Activated effector memory CD4-positive, alpha-beta T cell treated with Interleukin-2 at 50 U/mL for 16 hours (primary cell): Measurements from ENCODE around the gene DAB2IP.

ENCODE experiments used
- DNase-seq: peaks from one replicate; pipeline ENCODE4 v3.0.0-alpha.2; 2020

Gene DAB2IP

GRCh38 chr9:121645853-121646807 lies 5.3 kb upstream of the DAB2IP start:
- no peak for DNase-seq

GRCh38 chr9:121646992-121647391 lies 4.4 kb upstream of the DAB2IP start:
- no peak for DNase-seq

- no peak for DNase-seq
Observed at GRCh38 chr9:121648172-121648571, 3.3 kb upstream of the DAB2IP start.

- DNase-seq, result no peak
Observed at GRCh38 chr9:121648799-121649198, 2.6 kb upstream of the DAB2IP start.

GRCh38 chr9:121649476-121650216 lies 1.8 kb upstream of the DAB2IP start:
- DNase-seq, result no peak

DNA sequence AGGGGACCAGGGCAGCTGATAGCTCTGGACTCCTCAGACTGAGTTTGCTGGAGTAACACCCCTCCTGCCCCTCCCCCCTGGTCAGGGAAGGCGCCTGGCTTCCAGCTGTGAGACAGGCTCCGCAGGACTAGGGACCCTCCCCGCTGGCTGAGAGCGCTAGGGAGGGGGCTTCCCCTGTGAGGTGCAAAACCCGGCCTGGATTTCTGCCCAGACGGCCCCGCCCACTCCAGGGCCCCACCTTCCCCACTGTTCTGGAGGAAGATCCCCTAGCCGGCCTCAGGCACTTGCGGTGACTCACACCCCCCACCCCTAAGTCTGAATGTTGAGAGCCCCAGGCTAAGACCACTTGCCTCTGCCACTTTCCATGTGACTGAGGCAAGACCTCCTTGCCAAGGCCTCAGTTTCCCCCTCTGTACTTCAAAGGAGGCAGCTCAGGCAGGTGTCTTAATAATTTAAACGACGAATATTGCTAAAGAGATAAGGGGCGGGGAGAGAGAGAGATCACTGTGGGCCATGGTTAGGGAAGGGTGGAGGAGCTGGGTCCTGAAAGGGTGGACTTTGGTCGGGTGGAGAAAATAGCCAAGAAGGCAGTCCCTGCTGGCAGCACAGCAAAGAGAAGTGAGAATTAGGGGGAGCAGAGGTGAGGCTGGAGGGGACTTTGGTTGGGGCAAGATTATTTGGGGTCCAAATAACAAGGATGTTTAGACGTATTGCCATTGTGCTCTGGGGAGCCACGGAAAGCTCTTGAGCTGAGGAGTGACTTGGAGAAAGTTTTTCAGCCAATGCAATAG lies 1.0 kb upstream of the DAB2IP start:
- DNase-seq, result no peak

DNA sequence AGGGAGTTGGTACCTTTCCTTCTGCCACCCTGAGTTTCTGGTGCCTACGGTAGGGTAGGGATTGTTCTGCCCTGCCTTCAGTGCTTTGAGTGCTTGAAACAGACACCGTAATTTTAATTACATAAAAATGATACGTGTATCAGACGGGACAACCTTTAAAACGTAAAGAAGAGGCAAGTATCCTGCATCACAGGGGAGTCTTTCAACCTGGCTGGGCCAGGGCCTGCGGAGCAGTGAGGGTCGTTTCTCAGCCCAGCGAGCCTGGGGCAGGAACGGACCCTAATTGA lies 483 bp upstream of the DAB2IP start:
- no peak for DNase-seq

- DNase-seq, result no peak
Observed at GRCh38 chr9:121652021-121652837, 795 bp downstream of the DAB2IP start.

DNA sequence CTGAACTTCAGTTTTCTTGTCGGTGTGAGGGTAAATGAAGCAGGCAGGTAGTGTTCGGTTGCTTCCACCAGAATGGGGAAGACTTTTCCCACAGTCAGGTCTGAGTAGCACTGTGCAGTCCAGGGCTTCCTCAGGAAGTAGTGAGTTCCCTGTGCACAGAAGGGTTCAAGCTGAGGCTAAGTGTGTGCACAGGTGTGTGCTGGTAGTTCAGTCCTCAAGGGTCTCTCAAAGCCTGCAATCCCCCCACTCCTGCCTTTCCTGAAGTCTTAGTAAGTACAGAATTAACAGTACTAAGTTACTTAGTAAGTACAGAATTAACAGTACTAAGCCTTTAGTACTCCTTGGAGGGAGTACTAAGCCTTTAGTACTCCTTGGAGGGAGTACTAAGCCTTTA lies 1.4 kb downstream of the DAB2IP start:
- DNase-seq, result no peak

GRCh38 chr9:121654499-121655140 lies 3.2 kb downstream of the DAB2IP start:
- DNase-seq, result no peak

DNA sequence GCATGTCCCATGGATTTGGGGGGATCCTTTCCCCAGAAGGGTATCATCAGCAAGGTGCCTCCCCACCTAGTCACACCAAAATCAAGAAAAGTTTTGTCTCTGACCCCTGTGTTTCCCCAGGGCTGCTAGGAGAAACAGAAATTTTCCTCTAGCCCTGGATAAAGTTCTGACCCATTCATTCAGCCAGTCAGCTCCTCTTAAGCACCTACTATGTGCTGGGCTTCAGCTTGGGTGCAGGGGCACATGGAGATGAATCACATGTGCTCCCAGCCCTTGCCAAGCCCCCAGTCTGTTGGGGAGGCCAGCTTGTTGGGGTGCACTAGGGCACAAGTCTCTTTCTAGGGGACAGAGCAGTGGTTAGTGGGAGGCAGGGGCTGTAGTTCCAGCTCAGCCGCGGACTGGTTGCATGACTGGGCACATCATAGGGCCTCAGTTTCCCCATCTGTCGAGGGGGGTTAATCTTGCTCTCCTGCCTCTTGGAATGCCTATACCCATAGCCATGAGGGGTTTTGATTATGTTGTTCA lies 3.9 kb downstream of the DAB2IP start:
- no peak for DNase-seq

GRCh38 chr9:121656941-121657470 lies 5.6 kb downstream of the DAB2IP start:
- no peak for DNase-seq

DNA sequence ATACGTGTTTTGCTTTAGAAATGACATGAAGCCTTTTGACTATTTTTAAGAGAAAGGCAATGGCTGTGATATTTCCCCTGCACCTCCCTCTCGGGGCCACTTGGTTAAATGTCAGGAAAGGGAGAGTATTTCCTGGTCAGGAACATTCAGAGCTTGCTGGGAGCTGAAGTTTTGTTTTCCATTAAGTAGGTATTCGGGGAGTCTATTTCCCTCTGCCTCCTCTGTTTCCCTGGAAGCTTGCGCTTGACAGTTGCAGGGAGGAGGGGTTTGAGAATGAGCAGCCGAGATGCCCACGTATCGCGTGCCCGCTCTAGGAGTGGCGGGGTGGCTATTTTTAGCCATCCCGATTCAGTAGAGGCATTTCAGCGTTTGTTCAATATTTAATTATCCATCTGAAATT lies 6.7 kb downstream of the DAB2IP start:
- DNase-seq, result no peak

DNA sequence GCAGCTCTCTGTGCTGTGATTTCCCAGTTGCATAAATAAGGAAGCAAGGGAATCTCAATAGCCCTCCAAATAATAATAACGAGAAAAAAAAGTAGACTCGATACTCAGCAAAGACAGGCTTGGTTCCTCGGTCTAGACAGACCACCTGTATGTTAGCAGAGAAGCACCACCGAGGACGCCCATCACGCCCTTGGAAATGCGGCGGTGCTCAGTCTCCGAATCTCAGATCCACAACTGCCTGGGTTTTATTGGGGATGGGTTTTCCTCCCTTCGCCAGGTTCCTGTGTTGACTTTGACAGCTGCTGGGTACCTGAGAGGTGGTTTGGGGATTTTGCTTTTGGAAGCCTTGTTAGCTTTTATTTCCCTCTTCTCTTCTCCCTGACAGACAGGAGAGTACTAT lies 7.2 kb downstream of the DAB2IP start:
- DNase-seq, result no peak

- DNase-seq, result no peak
Observed at GRCh38 chr9:121660367-121660766, 8.9 kb downstream of the DAB2IP start.

DNA sequence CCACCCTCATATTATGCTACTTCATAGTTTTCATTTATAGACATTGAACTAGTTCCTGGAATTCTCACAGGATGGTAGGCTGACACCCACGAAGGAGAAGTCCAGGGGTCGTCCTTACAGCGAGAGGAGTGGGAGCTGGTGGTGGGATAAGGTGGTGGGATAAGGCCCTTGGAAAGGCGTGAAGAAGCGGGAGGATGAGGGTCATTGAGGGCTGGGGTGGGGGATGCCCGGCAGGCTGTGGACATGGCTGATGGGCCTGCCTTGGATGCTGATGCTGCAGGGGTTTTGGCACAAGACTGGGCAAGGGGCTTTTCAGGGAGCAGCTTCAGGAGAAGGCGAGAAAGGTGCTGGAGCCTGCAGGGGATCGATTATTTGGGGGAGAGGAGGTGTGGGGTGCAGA lies 9.4 kb downstream of the DAB2IP start:
- no peak for DNase-seq

- DNase-seq, result no peak
Observed at GRCh38 chr9:121661328-121661727, 9.9 kb downstream of the DAB2IP start.

GRCh38 chr9:121662359-121662758 lies 10.9 kb downstream of the DAB2IP start:
- DNase-seq, result no peak

DNA sequence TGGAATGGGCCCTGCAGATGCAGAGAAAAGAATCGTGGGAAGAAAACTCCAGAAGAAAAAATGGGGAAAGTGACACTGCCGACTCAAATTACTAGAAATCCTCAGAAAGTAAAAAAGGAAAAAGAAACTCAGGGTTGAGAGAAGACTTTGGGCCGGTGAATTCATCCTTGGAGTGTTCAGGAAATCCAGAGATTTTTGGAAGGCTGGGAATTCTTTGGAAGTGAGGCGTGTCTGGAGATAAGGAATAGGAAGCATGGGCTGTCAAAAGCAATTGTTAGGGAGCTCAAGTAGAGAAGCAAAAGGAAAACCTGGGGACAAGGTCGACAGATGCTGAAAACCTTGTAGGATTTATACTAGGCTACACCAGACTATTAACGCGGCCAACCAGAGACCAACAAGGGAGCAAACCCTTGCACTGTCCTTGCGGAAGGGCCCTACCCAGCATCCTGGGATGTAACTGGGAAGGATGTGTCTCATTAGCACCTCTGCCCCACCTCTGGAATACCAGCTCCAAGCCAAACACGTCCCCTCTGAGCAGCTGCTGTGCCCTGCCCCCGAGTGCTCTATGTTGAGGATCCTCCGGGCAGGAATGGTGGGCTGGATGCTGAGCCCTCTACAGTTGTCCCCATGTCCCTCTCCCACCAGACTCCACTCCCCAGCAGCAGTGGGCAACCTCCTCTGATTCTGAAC lies 11.6 kb downstream of the DAB2IP start:
- no peak for DNase-seq

DNA sequence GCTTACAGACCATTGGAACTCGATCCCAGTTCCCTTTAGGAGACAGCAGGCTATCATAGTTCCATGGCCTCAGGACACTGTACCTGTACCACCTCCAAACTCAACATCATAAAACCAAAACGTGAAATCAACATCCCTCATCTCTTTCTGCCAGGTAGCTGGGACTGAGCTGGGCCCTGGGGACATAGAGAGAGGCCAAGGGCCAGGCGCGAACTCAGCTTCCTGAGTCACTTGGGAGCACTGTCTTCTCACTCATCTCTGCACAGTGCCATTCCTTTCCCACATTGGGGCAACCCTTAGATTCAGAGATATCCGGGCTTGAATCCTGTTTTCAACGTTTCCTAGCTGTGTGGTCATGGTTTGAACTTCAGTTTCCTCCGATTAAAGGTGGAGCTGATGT lies 12.2 kb downstream of the DAB2IP start:
- DNase-seq, result no peak

DNA sequence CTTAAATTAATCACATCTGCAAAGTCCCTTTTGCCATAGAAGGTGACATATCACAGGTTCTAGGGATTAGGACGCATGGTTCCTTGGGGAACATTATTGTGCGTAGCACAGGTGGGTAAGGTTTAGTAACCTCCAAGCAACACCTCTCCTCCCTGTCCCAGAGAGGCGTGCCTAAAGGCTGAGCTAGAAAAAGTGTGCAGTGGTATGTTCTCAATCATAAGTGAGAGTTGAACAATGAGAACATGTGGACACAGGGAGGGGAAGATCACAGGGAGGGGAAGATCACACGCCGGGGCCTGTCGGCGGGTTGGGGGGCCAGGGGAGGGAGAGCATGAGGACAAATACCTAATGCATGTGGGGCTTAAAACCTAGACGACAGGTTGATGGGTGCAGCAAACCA lies 14.9 kb downstream of the DAB2IP start:
- DNase-seq, result no peak
